Adrenal gland (tissue), 5 donors: Measurements from ENCODE around the gene PITHD1.

ENCODE experiments used
- CTCF ChIP-seq, 6 experiments: fragments of 450-650 bp in 4 of 6; fragments of 200-600 bp in 2 of 6; sonication (generic) in 1 of 6; IDR thresholded peaks; 1 replicate in 5 of 6; 2 replicates in 1 of 6; pipeline versions ENCODE4 v1.5.1 to v1.8.0; 2016 to 2021; ENCODE audit warnings: antibody characterized with exemption in 6 of 6, mild to moderate bottlenecking in 2 of 6, moderate library complexity in 1 of 6
- POLR2A ChIP-seq, 2 donors: fragments of 450-650 bp; IDR thresholded peaks; one replicate each; pipeline ENCODE4 v1.6.1; 2017; ENCODE audit warnings: antibody characterized with exemption in 2 of 2, mild to moderate bottlenecking in 2 of 2, moderate library complexity in 1 of 2
- donor health status: DM: no; HTN: no; CAD: no.

- TF ChIP-seq POLR2A (IDR thresholded peaks at IDR 0.05) = no peak
- no peak for TF ChIP-seq CTCF (IDR thresholded peaks at IDR 0.05)
These were observed 45.5 kb downstream of the PITHD1 start for GRCh38 chr1:23823767-23824166.
